GM12865 (cell line): ENCODE data around the gene SPDYC.

Experiments
- DNase-seq: peaks from one replicate; pipeline ENCODE4 v3.0.0; 2010; ENCODE audit warnings: low read depth
- H3K4me3 ChIP-seq: 2 replicates; pipeline ENCODE4 v1.5.1; 2011; ENCODE audit warnings: mild to moderate bottlenecking, low read depth, low read length, control low read depth
- TF ChIP-seq, protein P1 (sequence below): IDR thresholded peaks from 2 replicates; pipeline ENCODE4 v1.5.1; 2011; ENCODE audit warnings: low read length, control low read depth, low read depth, inconsistent platforms; ENCODE audit not compliant: insufficient read depth; ENCODE audit errors: missing control alignments

SPDYC gene

GRCh38 chr11:65189191-65189590 is 19.2 kb downstream of the SPDYC start:
- no peak for DNase-seq
- H3K4me3 ChIP-seq: no peak overlapping the region
- TF ChIP-seq, protein P1, sequence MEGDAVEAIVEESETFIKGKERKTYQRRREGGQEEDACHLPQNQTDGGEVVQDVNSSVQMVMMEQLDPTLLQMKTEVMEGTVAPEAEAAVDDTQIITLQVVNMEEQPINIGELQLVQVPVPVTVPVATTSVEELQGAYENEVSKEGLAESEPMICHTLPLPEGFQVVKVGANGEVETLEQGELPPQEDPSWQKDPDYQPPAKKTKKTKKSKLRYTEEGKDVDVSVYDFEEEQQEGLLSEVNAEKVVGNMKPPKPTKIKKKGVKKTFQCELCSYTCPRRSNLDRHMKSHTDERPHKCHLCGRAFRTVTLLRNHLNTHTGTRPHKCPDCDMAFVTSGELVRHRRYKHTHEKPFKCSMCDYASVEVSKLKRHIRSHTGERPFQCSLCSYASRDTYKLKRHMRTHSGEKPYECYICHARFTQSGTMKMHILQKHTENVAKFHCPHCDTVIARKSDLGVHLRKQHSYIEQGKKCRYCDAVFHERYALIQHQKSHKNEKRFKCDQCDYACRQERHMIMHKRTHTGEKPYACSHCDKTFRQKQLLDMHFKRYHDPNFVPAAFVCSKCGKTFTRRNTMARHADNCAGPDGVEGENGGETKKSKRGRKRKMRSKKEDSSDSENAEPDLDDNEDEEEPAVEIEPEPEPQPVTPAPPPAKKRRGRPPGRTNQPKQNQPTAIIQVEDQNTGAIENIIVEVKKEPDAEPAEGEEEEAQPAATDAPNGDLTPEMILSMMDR: no peak

DNA sequence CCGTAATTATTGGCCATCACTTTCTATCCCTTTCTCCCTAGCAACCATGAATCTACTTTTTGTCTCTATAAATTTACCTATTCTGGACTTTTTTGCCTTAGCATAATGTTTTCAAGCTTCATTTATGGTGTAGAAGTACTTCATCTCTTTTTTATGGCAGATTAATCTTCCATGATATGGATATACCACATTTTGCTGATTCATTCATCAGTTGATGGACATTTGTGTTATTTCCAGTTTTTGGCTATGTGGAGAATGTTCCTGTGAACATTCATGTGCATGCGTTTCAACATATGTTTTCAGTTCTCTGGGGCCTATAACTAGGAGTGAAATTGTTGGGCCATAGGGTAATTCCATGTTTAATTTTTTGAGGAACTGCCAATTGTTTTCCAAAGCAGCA is 24.5 kb downstream of the SPDYC start:
- DNase-seq: no peak
- no peak overlapping the region for H3K4me3 ChIP-seq
- TF ChIP-seq, protein P1: no peak

DNA sequence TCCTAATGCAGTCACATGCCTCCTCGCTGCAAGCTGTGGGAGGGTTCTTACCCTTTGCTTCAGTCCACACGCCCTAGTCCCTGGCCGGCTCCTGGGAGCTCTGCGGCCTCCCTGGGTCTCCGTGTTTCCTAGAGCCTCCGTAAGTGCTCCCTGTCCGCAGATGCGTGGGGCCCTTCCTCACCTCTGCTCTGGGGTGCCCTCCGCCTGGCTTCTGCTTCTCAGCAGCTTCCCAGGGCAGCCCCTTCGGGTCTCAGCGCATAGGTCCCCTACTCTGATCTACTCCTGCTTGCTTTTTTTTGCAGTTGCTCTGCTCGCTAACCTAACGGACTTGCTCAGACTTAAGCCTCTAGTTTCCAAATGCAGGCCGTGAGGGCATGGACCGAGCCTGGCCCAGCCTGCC is 34.1 kb downstream of the SPDYC start:
- DNase-seq: no peak
- TF ChIP-seq, protein P1: no peak
- no peak overlapping the region for H3K4me3 ChIP-seq

GRCh38 chr11:65204646-65205601 is 34.9 kb downstream of the SPDYC start:
- H3K4me3 ChIP-seq: no peak overlapping the region
- TF ChIP-seq, protein P1: peak; percentile 88
- DNase-seq: peak; percentile 46

GRCh38 chr11:65205602-65205967 is 35.6 kb downstream of the SPDYC start:
- H3K4me3 ChIP-seq: no peak overlapping the region
- DNase-seq: no peak
- TF ChIP-seq, protein P1: no peak

GRCh38 chr11:65206441-65206841 is 36.4 kb downstream of the SPDYC start:
- TF ChIP-seq, protein P1: no peak
- H3K4me3 ChIP-seq: no peak overlapping the region

DNA sequence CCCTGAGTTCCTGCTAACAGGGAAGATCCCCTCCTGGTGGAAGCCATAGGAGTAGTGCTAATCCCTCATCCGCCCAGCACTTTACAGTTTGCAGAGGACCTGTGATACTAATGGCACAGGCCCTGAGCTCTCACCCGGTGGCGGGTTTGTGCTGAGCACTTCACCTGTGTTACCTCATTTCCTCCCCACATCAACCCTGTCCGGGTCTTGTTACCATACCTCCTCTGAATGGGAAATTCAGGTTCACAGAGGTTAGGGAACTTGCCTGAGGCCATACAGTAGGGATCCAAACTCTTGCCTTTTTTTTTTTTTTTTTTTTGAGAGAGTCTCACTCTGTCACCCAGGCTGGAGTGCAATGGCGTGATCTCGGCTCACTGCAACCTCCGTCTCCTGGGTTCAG is 36.9 kb downstream of the SPDYC start:
- DNase-seq: no peak
- no peak overlapping the region for H3K4me3 ChIP-seq
- TF ChIP-seq, protein P1: no peak

More at GRCh38 chr11:65206441-65206841, 36.4 kb downstream of the SPDYC start:
- DNase-seq: no peak
